Measurements from ENCODE around the gene OR10A6. TPM values are rescaled to one million over a fixed set of nuclear protein-coding genes. Genes with fewer than 3 reads are reported as not detected.

Gene OR10A6
- total RNA-seq, 3 donors from 2014 or later (not counting 1 experiment from before 2014, with no cell fraction given) = not detected

DNA sequence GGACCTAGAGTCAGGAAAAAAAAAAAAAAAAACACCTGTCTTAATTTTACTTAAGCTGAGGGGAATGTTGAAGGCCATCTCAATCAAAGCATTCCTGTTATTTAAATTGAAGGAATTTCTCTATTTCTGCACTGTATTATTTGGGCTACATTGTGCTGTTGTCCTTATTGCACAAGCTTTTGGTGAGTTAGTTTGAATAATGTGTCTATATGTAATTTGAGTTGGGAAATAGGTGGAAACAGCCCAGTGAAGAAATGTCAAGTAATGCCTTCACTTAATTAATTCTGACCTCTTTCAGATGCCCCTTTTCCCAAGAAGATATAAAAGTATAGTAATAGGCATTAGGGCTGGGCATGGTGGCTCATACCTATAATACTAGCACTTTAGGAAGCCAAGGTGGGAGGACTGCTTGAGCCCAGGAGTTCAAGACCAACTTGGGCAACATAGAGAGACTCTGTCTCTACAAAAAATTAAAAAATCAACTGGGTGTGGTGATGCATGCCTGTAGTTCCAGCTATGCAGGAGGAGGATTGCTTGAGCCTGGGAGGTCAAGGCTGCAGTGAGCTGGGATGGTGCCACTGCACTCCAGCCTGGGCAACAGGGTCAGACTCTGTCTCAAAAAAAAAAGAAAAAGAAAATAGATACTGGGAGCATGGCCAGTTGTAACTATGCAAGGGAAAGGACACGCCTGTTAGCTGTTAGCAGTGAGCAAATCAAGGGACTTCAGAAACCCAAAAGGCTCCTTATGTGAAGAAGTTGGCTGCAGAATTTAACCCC is 34.9 kb downstream of the OR10A6 start:
- H3K4me1 Mint-ChIP-seq = no peaks in the 10 kb centered on the region
- peaks cover 3 to 7% of the 10 kb centered on the region in 2 donors for H3K27me3 Mint-ChIP-seq (ENCODE audit: low read depth in 2 of 2)
- H3K4me3 Mint-ChIP-seq = no peak overlapping the region
- H3K27ac Mint-ChIP-seq = no peak overlapping the region
- intact Hi-C loops (cut with micrococcal nuclease) = no loop called here
- whole genome bisulfite sequencing (ENCODE audit: insufficient coverage) = 92% methylated on average over 1 of the region's 1 CpG
- Histone ChIP-seq H3K27ac (ENCODE audit: low read length) (no peak overlapping the region), H3K9me3 (ENCODE audit: control insufficient read depth, insufficient read depth, low read length) (no peaks in the 10 kb centered on the region), H3K36me3 (ENCODE audit: control insufficient read depth, insufficient read depth, low read length) (no peaks in the 10 kb centered on the region), H3K4me3 (ENCODE audit: low read length) (no peak overlapping the region), H3K27me3 (ENCODE audit: control insufficient read depth, insufficient read depth, low read length) (no peaks in the 10 kb centered on the region), H3K4me1 (ENCODE audit: control insufficient read depth, insufficient read depth, low read length) (no peaks in the 10 kb centered on the region)
- DNase-seq (no peak), ATAC-seq (no peak)
- no peaks in the 10 kb centered on the region for H3K9me3 Mint-ChIP-seq
- TF ChIP-seq, protein P1, sequence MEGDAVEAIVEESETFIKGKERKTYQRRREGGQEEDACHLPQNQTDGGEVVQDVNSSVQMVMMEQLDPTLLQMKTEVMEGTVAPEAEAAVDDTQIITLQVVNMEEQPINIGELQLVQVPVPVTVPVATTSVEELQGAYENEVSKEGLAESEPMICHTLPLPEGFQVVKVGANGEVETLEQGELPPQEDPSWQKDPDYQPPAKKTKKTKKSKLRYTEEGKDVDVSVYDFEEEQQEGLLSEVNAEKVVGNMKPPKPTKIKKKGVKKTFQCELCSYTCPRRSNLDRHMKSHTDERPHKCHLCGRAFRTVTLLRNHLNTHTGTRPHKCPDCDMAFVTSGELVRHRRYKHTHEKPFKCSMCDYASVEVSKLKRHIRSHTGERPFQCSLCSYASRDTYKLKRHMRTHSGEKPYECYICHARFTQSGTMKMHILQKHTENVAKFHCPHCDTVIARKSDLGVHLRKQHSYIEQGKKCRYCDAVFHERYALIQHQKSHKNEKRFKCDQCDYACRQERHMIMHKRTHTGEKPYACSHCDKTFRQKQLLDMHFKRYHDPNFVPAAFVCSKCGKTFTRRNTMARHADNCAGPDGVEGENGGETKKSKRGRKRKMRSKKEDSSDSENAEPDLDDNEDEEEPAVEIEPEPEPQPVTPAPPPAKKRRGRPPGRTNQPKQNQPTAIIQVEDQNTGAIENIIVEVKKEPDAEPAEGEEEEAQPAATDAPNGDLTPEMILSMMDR (IDR thresholded peaks at IDR 0.05) = no peak
- H3K36me3 Mint-ChIP-seq = no peaks in the 10 kb centered on the region

DNA sequence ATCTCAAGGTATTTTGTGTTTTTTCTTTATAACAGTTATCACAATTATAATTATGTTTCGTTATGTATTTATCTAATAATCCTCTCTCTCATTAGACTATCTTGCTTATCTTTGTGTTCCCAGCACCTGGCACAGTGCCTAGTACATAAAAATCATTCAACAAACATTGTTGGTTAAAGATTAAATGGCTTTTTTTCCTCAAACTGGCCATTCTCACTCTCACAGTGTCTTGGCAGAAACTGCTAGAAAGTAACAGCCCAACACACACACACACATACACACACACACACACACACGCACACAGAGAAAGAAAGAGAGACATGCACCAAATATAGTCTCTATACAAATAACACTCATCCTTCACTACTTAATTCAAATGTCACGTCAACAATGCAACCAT is 36.8 kb downstream of the OR10A6 start:
- Mint-ChIP-seq H3K9me3 (no peaks in the 10 kb centered on the region), H3K27ac (no peak overlapping the region), H3K4me3 (no peak overlapping the region), H3K4me1 (no peaks in the 10 kb centered on the region), H3K27me3 (ENCODE audit: low read depth in 2 of 2) (peaks cover 2 to 24% of the 10 kb centered on the region in 2 donors), H3K36me3 (no peaks in the 10 kb centered on the region)
- no peaks in the 10 kb centered on the region for H3K4me1 ChIP-seq (ENCODE audit: control insufficient read depth, insufficient read depth, low read length)
- H3K9me3 ChIP-seq (ENCODE audit: control insufficient read depth, insufficient read depth, low read length) = no peaks in the 10 kb centered on the region
- no peaks in the 10 kb centered on the region for H3K36me3 ChIP-seq (ENCODE audit: control insufficient read depth, insufficient read depth, low read length)
- ATAC-seq = no peak
- no peaks in the 10 kb centered on the region for H3K27me3 ChIP-seq (ENCODE audit: control insufficient read depth, insufficient read depth, low read length)
- no peak overlapping the region for H3K4me3 ChIP-seq (ENCODE audit: low read length)
- no peak overlapping the region for H3K27ac ChIP-seq (ENCODE audit: low read length)
- WGBS (ENCODE audit: insufficient coverage) = 57% methylated on average over 2 of the region's 3 CpGs
- no peak for DNase-seq
- TF ChIP-seq, protein P1 (IDR thresholded peaks at IDR 0.05) = no peak
- intact Hi-C loops (cut with micrococcal nuclease) = no loop called here

DNA sequence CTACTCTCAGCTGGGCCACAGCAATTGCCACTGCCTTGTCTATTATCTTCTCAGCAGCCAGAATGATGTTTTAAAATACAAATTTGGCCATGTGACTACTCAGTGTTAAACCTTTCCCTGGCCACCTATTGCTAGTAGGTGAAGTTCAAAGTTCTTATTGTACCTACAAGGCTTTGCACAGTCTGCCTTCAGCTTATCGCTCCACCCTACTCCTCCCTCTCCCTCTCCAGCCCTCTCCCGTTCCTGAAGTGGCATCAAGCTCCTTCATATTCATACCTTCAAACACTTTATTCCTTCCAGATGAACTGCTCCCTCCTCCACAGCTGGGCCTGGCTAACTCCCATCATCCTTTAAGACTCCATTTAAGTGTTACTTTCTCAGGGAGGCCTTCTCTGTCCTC is 37.3 kb downstream of the OR10A6 start:
- TF ChIP-seq, protein P1 (IDR thresholded peaks at IDR 0.05) = no peak
- Mint-ChIP-seq H3K27ac (no peak overlapping the region), H3K4me3 (no peak overlapping the region), H3K27me3 (ENCODE audit: low read depth in 2 of 2) (peaks cover 0 to 28% of the 10 kb centered on the region in 2 donors), H3K4me1 (no peaks in the 10 kb centered on the region), H3K9me3 (no peaks in the 10 kb centered on the region), H3K36me3 (no peaks in the 10 kb centered on the region)
- H3K9me3 ChIP-seq (ENCODE audit: control insufficient read depth, insufficient read depth, low read length) = no peaks in the 10 kb centered on the region
- WGBS (ENCODE audit: insufficient coverage) = 94% methylated on average over 2 of the region's 2 CpGs
- ATAC-seq = no peak
- H3K27me3 ChIP-seq (ENCODE audit: control insufficient read depth, insufficient read depth, low read length) = no peaks in the 10 kb centered on the region
- H3K4me1 ChIP-seq (ENCODE audit: control insufficient read depth, insufficient read depth, low read length) = no peaks in the 10 kb centered on the region
- intact Hi-C loops (cut with micrococcal nuclease) = loop anchor here (2.0 kb wide), 1 partner anchor 93 kb away; the partner anchor contains the start of gene EIF3F
- no peak overlapping the region for H3K27ac ChIP-seq (ENCODE audit: low read length)
- H3K4me3 ChIP-seq (ENCODE audit: low read length) = no peak overlapping the region
- no peaks in the 10 kb centered on the region for H3K36me3 ChIP-seq (ENCODE audit: control insufficient read depth, insufficient read depth, low read length)
- DNase-seq = no peak

Data from natural killer cell (primary cell).